Upper lobe of left lung (tissue), 6 donors: ENCODE data around the gene ACTC1. TPM values are rescaled to one million over a fixed set of nuclear protein-coding genes. Genes with fewer than 3 reads are reported as not detected.

Experiments
- ATAC-seq, 2 donors: fragments of 200-7000 bp; cut with Tn5 transposase; one replicate each; pipeline ENCODE4 v1.9.1; 2022; ENCODE audit warnings: mild to moderate bottlenecking in 2 of 2, moderate library complexity in 2 of 2; ENCODE audit not compliant: low FRiP score in 2 of 2
- DNase-seq, 2 donors: peaks; one replicate each; pipeline ENCODE4 v3.0.0-alpha.2; 2019 to 2020
- H3K27ac ChIP-seq, 4 donors: fragments of 200-600 bp; sonication (generic); one replicate each; pipeline ENCODE4 v1.5.1; 2016 to 2019
- H3K27me3 ChIP-seq, 4 donors: fragments of 200-600 bp; sonication (generic); one replicate each; pipeline ENCODE4 v1.5.1; 2017 to 2019
- H3K36me3 ChIP-seq, 4 donors: fragments of 200-600 bp; sonication (generic); one replicate each; pipeline ENCODE4 v1.5.1; 2016 to 2019
- H3K4me1 ChIP-seq, 4 donors: fragments of 200-600 bp; sonication (generic); one replicate each; pipeline ENCODE4 v1.5.1; 2018 to 2019
- H3K4me3 ChIP-seq, 4 donors: fragments of 200-600 bp; sonication (generic); one replicate each; pipeline ENCODE4 v1.5.1; 2017 to 2019; ENCODE audit warnings: mild to moderate bottlenecking in 2 of 4, moderate library complexity in 1 of 4
- H3K9me3 ChIP-seq, 4 donors: fragments of 200-600 bp; sonication (generic); one replicate each; pipeline ENCODE4 v1.5.1; 2018 to 2019
- CTCF ChIP-seq, 6 experiments: fragments of 450-650 bp in 4 of 6; fragments of 200-600 bp in 2 of 6; sonication (generic) in 2 of 6; IDR thresholded peaks; one replicate each; pipeline ENCODE4 v1.5.1; 2016 to 2019; ENCODE audit warnings: antibody characterized with exemption in 6 of 6
- EP300 ChIP-seq, 4 donors: sonication (generic); formaldehyde crosslinking; IDR thresholded peaks; one replicate each; pipeline ENCODE4 v1.5.1; 2017; ENCODE audit warnings: antibody characterized with exemption in 4 of 4, control low read depth in 2 of 4
- POLR2A ChIP-seq, 4 donors: fragments of 450-650 bp; IDR thresholded peaks; one replicate each; pipeline ENCODE4 v1.5.1; 2016 to 2017; ENCODE audit warnings: antibody characterized with exemption in 4 of 4, mild to moderate bottlenecking in 2 of 4
- POLR2AphosphoS5 ChIP-seq, 2 donors: sonication (generic); formaldehyde crosslinking; IDR thresholded peaks; one replicate each; pipeline ENCODE4 v1.5.1; 2017; ENCODE audit warnings: antibody characterized with exemption in 2 of 2
- WGBS, 2 donors: methylation state at CpG; one replicate each; pipeline ENCODE4 v1.1.5; 2017 to 2018; 5-methylcytosine and 5-hydroxymethylcytosine counted together
- total RNA-seq, 6 donors: library from RNA; depleted of rRNA in 4 of 6; stranded (reverse); fragments of >200 nt in 4 of 6; gene quantifications; one replicate each; pipeline versions ENCODE4 v1.1.0 to v1.2.1, GENCODE V29; 2016 to 2021
- donor health status: DM: no; HTN: no; CAD: no; lungs with moderate emphysema.
- donor health status: DM: no; HTN: yes; CAD: no; lungs with severe emphysema.

The ACTC1 gene
- total RNA-seq, 6 donors from 2014 or later, result not detected

GRCh38 chr15:34749691-34750090 is 45.7 kb downstream of the ACTC1 start:
- Histone ChIP-seq H3K4me1 (peaks cover 0 to 5% (median 4%) of the 10 kb centered on the region in 4 donors), H3K4me3 (no peak overlapping the region), H3K27me3 (peaks cover 0 to 9% (median 4%) of the 10 kb centered on the region in 4 donors), H3K9me3 (no peaks in the 10 kb centered on the region), H3K36me3 (no peaks in the 10 kb centered on the region), H3K27ac (no peak overlapping the region)
- DNase-seq, result no peak
- ATAC-seq, result no peak
- no peak for TF ChIP-seq POLR2A (IDR thresholded peaks at IDR 0.05)
- TF ChIP-seq CTCF (IDR thresholded peaks at IDR 0.05), result no peak
- no peak for TF ChIP-seq POLR2AphosphoS5 (IDR thresholded peaks at IDR 0.05)
- TF ChIP-seq EP300 (IDR thresholded peaks at IDR 0.05), result no peak
- 70 to 79% methylated on average over 4 of the region's 4 CpGs for WGBS, 2 donors

Other genes with a start within 250 kb of the ACTC1 start
- gene GOLGA8B, start 211.9 kb downstream of the ACTC1 start, total RNA-seq, result 100 to 1,000 TPM in 3 of 6 donors, 10 to 100 TPM in 3; 29.8 to 788 (median 115) TPM
- gene GJD2, start 40.6 kb downstream of the ACTC1 start, total RNA-seq, result not detected
- 10 to 100 TPM in 5 of 6 donors, 1 to 10 TPM in 1; 9.9 to 40.2 (median 22.6) TPM for gene AQR, start 174.2 kb upstream of the ACTC1 start, total RNA-seq
- 10 to 100 TPM in 4 of 6 donors, 1 to 10 TPM in 2; 6.4 to 28.2 (median 21.7) TPM for gene ZNF770, start 192.7 kb upstream of the ACTC1 start, total RNA-seq